ENCODE results near the gene KCNMA1.
A peak's percentile ranks its signal among the peaks of the same experiment; 100 is the strongest.

Gene KCNMA1

GRCh38 chr10:76992467-76992866, 645.1 kb downstream of the KCNMA1 start:
- Histone ChIP-seq H4K91ac (ENCODE audit: low read length) (no peak overlapping the region), H2AK5ac (ENCODE audit: low read length, severe bottlenecking) (no peak overlapping the region), H3K23ac (ENCODE audit: low read length in 2 of 2) (no peak overlapping the region), H2BK120ac (ENCODE audit: low read depth, low read length) (no peak overlapping the region), H3K4me3 (ENCODE audit: insufficient read depth in 1 of 2, low read depth in 1 of 2, low read length in 2 of 2) (no peak overlapping the region), H3K36me3 (ENCODE audit: control insufficient read depth in 1 of 2, insufficient read depth in 2 of 2, low read depth in 1 of 2, low read length in 2 of 2) (no peaks in the 10 kb centered on the region), H3K27me3 (ENCODE audit: control insufficient read depth in 1 of 2, insufficient read depth in 1 of 2, low read length in 2 of 2) (no peaks in the 10 kb centered on the region), H3K9me3 (ENCODE audit: control insufficient read depth, low read length) (no peaks in the 10 kb centered on the region), H3K4me1 (ENCODE audit: control insufficient read depth, insufficient read depth, low read depth, low read length) (no peaks in the 10 kb centered on the region), H3K4me2 (ENCODE audit: low read length, poor library complexity, severe bottlenecking) (no peak overlapping the region), H2BK15ac (ENCODE audit: low read depth, poor library complexity, severe bottlenecking) (no peak overlapping the region), H3K27ac (ENCODE audit: low read length, poor library complexity, severe bottlenecking) (no peak overlapping the region), H4K8ac (ENCODE audit: low read length) (no peak overlapping the region), H2BK12ac (ENCODE audit: low read length in 2 of 2) (no peak overlapping the region), H3K14ac (ENCODE audit: low read length in 2 of 2) (no peak overlapping the region), H2AFZ (ENCODE audit: low read depth, low read length) (no peak overlapping the region), H2BK5ac (ENCODE audit: low read depth, low read length, poor library complexity, severe bottlenecking) (no peak overlapping the region), H3K9ac (ENCODE audit: low read length) (no peak overlapping the region), H3K18ac (ENCODE audit: low read depth in 1 of 2, low read length in 2 of 2) (no peak overlapping the region), H3K4ac (ENCODE audit: low read depth in 1 of 2, low read length in 2 of 2) (no peak overlapping the region), H3K79me1 (replicated peaks; ENCODE audit: low read length, poor library complexity, severe bottlenecking) (no peaks in the 10 kb centered on the region)
- 90% methylated on average over 3 of the region's 3 CpGs for WGBS
- no peak for DNase-seq

GRCh38 chr10:76991621-76992020, 646.0 kb downstream of the KCNMA1 start:
- no peak overlapping the region for H3K4me2 ChIP-seq (ENCODE audit: low read length, poor library complexity, severe bottlenecking)
- H3K4me1 ChIP-seq (ENCODE audit: control insufficient read depth, insufficient read depth, low read depth, low read length): no peaks in the 10 kb centered on the region
- H3K79me1 ChIP-seq (replicated peaks; ENCODE audit: low read length, poor library complexity, severe bottlenecking): no peaks in the 10 kb centered on the region
- H2BK12ac ChIP-seq (ENCODE audit: low read length in 2 of 2): no peak overlapping the region
- no peak overlapping the region for H2BK5ac ChIP-seq (ENCODE audit: low read depth, low read length, poor library complexity, severe bottlenecking)
- H3K9ac ChIP-seq (ENCODE audit: low read length): no peak overlapping the region
- WGBS: 67% methylated on average over 2 of the region's 2 CpGs
- H2AFZ ChIP-seq (ENCODE audit: low read depth, low read length): no peak overlapping the region
- no peak overlapping the region for H2AK5ac ChIP-seq (ENCODE audit: low read length, severe bottlenecking)
- H4K91ac ChIP-seq (ENCODE audit: low read length): no peak overlapping the region
- H3K18ac ChIP-seq (ENCODE audit: low read depth in 1 of 2, low read length in 2 of 2): no peak overlapping the region
- H2BK120ac ChIP-seq (ENCODE audit: low read depth, low read length): no peak overlapping the region
- no peak overlapping the region for H4K8ac ChIP-seq (ENCODE audit: low read length)
- no peak overlapping the region for H3K14ac ChIP-seq (ENCODE audit: low read length in 2 of 2)
- H3K27ac ChIP-seq (ENCODE audit: low read length, poor library complexity, severe bottlenecking): no peak overlapping the region
- H3K23ac ChIP-seq (ENCODE audit: low read length in 2 of 2): no peak overlapping the region
- no peak overlapping the region for H3K4ac ChIP-seq (ENCODE audit: low read depth in 1 of 2, low read length in 2 of 2)
- H2BK15ac ChIP-seq (ENCODE audit: low read depth, poor library complexity, severe bottlenecking): no peak overlapping the region
- no peaks in the 10 kb centered on the region for H3K9me3 ChIP-seq (ENCODE audit: control insufficient read depth, low read length)
- H3K36me3 ChIP-seq (ENCODE audit: control insufficient read depth in 1 of 2, insufficient read depth in 2 of 2, low read depth in 1 of 2, low read length in 2 of 2): no peaks in the 10 kb centered on the region
- no peaks in the 10 kb centered on the region for H3K27me3 ChIP-seq (ENCODE audit: control insufficient read depth in 1 of 2, insufficient read depth in 1 of 2, low read length in 2 of 2)
- H3K4me3 ChIP-seq (ENCODE audit: insufficient read depth in 1 of 2, low read depth in 1 of 2, low read length in 2 of 2): no peak overlapping the region
- no peak for DNase-seq

GRCh38 chr10:76990561-76990960, 647.0 kb downstream of the KCNMA1 start:
- H3K9me3 ChIP-seq (ENCODE audit: control insufficient read depth, low read length): no peaks in the 10 kb centered on the region
- H3K18ac ChIP-seq (ENCODE audit: low read depth in 1 of 2, low read length in 2 of 2): no peak overlapping the region
- H3K23ac ChIP-seq (ENCODE audit: low read length in 2 of 2): no peak overlapping the region
- no peak overlapping the region for H3K9ac ChIP-seq (ENCODE audit: low read length)
- H3K27me3 ChIP-seq (ENCODE audit: control insufficient read depth in 1 of 2, insufficient read depth in 1 of 2, low read length in 2 of 2): no peaks in the 10 kb centered on the region
- no peak for DNase-seq
- H3K27ac ChIP-seq (ENCODE audit: low read length, poor library complexity, severe bottlenecking): no peak overlapping the region
- H3K4me2 ChIP-seq (ENCODE audit: low read length, poor library complexity, severe bottlenecking): no peak overlapping the region
- 90% methylated on average over 1 of the region's 1 CpG for WGBS
- H3K36me3 ChIP-seq (ENCODE audit: control insufficient read depth in 1 of 2, insufficient read depth in 2 of 2, low read depth in 1 of 2, low read length in 2 of 2): no peaks in the 10 kb centered on the region
- H3K4me1 ChIP-seq (ENCODE audit: control insufficient read depth, insufficient read depth, low read depth, low read length): no peaks in the 10 kb centered on the region
- no peak overlapping the region for H3K14ac ChIP-seq (ENCODE audit: low read length in 2 of 2)
- H2BK15ac ChIP-seq (ENCODE audit: low read depth, poor library complexity, severe bottlenecking): no peak overlapping the region
- H2BK12ac ChIP-seq (ENCODE audit: low read length in 2 of 2): no peak overlapping the region
- H2AFZ ChIP-seq (ENCODE audit: low read depth, low read length): no peak overlapping the region
- no peak overlapping the region for H2BK120ac ChIP-seq (ENCODE audit: low read depth, low read length)
- no peak overlapping the region for H3K4me3 ChIP-seq (ENCODE audit: insufficient read depth in 1 of 2, low read depth in 1 of 2, low read length in 2 of 2)
- H4K91ac ChIP-seq (ENCODE audit: low read length): no peak overlapping the region
- no peak overlapping the region for H2BK5ac ChIP-seq (ENCODE audit: low read depth, low read length, poor library complexity, severe bottlenecking)
- H3K4ac ChIP-seq (ENCODE audit: low read depth in 1 of 2, low read length in 2 of 2): no peak overlapping the region
- no peaks in the 10 kb centered on the region for H3K79me1 ChIP-seq (replicated peaks; ENCODE audit: low read length, poor library complexity, severe bottlenecking)
- H4K8ac ChIP-seq (ENCODE audit: low read length): no peak overlapping the region
- H2AK5ac ChIP-seq (ENCODE audit: low read length, severe bottlenecking): no peak overlapping the region

- no peak overlapping the region for H4K91ac ChIP-seq (ENCODE audit: low read length)
- H3K79me1 ChIP-seq (replicated peaks; ENCODE audit: low read length, poor library complexity, severe bottlenecking): no peaks in the 10 kb centered on the region
- no CpG with 5 or more reads among the region's 6 CpGs for WGBS
- no peak overlapping the region for H3K4me2 ChIP-seq (ENCODE audit: low read length, poor library complexity, severe bottlenecking)
- no peak overlapping the region for H3K27ac ChIP-seq (ENCODE audit: low read length, poor library complexity, severe bottlenecking)
- peak; percentile 74 for DNase-seq
- no peak overlapping the region for H2BK120ac ChIP-seq (ENCODE audit: low read depth, low read length)
- no peak overlapping the region for H3K9ac ChIP-seq (ENCODE audit: low read length)
- H3K4me3 ChIP-seq (ENCODE audit: insufficient read depth in 1 of 2, low read depth in 1 of 2, low read length in 2 of 2): no peak overlapping the region
- no peak overlapping the region for H2BK15ac ChIP-seq (ENCODE audit: low read depth, poor library complexity, severe bottlenecking)
- no peak overlapping the region for H2AK5ac ChIP-seq (ENCODE audit: low read length, severe bottlenecking)
- H2AFZ ChIP-seq (ENCODE audit: low read depth, low read length): no peak overlapping the region
- no peak overlapping the region for H3K14ac ChIP-seq (ENCODE audit: low read length in 2 of 2)
- no peaks in the 10 kb centered on the region for H3K27me3 ChIP-seq (ENCODE audit: control insufficient read depth in 1 of 2, insufficient read depth in 1 of 2, low read length in 2 of 2)
- no peak overlapping the region for H2BK5ac ChIP-seq (ENCODE audit: low read depth, low read length, poor library complexity, severe bottlenecking)
- no peak overlapping the region for H4K8ac ChIP-seq (ENCODE audit: low read length)
- H3K9me3 ChIP-seq (ENCODE audit: control insufficient read depth, low read length): no peaks in the 10 kb centered on the region
- no peaks in the 10 kb centered on the region for H3K36me3 ChIP-seq (ENCODE audit: control insufficient read depth in 1 of 2, insufficient read depth in 2 of 2, low read depth in 1 of 2, low read length in 2 of 2)
- H3K4me1 ChIP-seq (ENCODE audit: control insufficient read depth, insufficient read depth, low read depth, low read length): no peaks in the 10 kb centered on the region
- no peak overlapping the region for H2BK12ac ChIP-seq (ENCODE audit: low read length in 2 of 2)
- no peak overlapping the region for H3K4ac ChIP-seq (ENCODE audit: low read depth in 1 of 2, low read length in 2 of 2)
- H3K18ac ChIP-seq (ENCODE audit: low read depth in 1 of 2, low read length in 2 of 2): no peak overlapping the region
- no peak overlapping the region for H3K23ac ChIP-seq (ENCODE audit: low read length in 2 of 2)
Measured at GRCh38 chr10:76984559-76985443, 652.8 kb downstream of the KCNMA1 start.

Measured in mesenchymal stem cell (in vitro differentiated cells and primary cell).